CD4-positive, alpha-beta T cell treated with Interleukin-4 for 4 hours (primary cell): ENCODE results near the gene PKP2.
"Not testable (repeated sequence)": the region's sequence is repeated elsewhere in the genome, so short reads cannot be mapped to it uniquely, and the experiment has no call there.

ENCODE experiments used
- DNase-seq: peaks from one replicate; pipeline ENCODE4 v3.0.0-alpha.2; 2020

PKP2 gene

DNA sequence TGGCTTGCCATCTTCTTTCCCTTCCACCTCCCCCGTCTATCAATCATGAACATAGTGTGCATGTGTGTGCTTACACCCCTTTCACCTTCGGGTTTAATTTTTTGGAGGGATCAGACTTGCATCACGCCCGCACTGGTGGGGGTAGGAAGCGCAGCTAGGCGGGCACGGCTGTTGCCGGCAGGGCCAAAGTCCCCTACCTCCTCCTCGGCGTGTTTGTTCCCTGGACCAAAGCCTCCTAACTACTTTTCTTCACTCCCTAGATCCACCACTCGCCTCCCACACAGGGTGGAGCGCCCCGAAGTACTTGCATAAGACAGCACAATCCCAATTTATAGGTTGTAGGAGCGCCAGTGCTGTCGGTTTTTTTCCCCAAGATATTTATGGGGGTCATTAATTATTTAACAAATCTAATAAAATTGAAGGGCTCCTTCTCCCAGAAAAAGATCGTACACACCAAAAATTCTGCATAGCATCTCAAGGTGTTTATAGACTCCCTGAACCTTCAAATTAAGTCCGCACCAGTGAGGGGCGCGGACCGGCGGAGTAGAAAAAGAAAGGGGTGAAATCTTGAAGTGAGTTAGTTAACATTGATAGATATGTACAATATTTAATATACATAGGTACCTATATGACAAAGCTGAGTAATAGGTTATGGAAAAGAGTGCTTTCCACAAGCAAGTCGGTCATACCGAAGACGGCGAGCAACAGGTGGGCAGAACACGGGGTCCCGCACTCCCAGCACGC is 717 bp downstream of the PKP2 start:
- DNase-seq = no peak

- no peak for DNase-seq
Measured at GRCh38 chr12:32894566-32894965, 2.0 kb downstream of the PKP2 start.

- no peak for DNase-seq
Measured at GRCh38 chr12:32893458-32893857, 3.1 kb downstream of the PKP2 start.

GRCh38 chr12:32893043-32893442 is 3.5 kb downstream of the PKP2 start:
- DNase-seq = no peak

DNA sequence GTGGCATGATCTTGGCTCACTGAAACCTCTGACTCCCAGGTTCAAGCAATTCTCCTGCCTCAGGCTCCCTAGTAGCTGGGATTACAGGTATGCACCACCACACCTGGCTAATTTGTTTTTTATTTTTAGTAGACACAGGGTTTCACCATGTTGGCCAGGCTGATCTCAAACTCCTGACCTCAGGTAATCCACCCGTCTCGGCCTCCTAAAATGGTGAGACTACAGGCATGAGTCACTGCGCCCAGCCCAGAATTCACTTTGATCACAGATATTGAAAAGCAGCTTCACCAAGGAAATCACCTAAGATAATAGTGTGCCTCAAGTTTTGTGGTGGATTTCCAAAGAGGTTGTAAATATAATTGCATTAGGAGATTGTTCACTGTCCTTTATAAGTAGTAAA is 4.2 kb downstream of the PKP2 start:
- DNase-seq = not testable (repeated sequence)

DNA sequence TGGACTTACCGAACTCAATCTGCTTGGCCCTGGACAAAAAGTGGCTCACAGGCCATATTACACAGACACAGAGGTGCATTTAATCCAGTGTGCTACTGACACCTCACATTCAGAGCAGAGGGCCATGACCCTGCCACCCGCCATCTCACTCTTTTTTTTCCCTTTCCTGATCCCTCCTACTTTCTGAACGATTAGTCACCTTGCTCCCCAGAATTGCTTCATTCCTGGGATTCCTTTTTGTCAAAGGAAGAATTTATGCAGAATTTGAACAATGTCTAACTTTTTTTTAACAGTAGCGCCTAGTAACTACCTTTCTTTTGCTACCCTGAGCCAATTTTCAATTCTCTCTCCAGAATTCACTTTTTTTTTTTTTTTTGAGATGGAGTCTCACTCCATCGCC is 4.6 kb downstream of the PKP2 start:
- no peak for DNase-seq

DNA sequence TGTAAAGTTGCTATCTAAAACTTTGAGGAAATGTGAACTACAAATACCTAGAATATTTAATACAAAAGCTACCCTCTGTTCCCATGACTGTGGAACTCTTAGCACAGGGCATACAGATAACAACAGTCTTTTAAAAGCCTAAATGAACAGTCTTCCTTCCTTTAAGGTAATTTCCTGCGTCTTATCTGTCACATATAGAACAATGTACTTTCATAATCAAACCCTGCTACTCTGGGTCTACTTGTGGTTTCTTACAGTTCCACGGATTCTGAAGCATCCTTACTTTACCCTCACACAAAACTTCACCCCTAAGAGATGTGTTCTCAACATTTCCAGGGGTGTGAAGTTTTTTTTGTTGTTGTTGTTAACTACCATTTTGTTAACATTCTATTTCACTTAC is 5.1 kb downstream of the PKP2 start:
- DNase-seq = no peak

DNA sequence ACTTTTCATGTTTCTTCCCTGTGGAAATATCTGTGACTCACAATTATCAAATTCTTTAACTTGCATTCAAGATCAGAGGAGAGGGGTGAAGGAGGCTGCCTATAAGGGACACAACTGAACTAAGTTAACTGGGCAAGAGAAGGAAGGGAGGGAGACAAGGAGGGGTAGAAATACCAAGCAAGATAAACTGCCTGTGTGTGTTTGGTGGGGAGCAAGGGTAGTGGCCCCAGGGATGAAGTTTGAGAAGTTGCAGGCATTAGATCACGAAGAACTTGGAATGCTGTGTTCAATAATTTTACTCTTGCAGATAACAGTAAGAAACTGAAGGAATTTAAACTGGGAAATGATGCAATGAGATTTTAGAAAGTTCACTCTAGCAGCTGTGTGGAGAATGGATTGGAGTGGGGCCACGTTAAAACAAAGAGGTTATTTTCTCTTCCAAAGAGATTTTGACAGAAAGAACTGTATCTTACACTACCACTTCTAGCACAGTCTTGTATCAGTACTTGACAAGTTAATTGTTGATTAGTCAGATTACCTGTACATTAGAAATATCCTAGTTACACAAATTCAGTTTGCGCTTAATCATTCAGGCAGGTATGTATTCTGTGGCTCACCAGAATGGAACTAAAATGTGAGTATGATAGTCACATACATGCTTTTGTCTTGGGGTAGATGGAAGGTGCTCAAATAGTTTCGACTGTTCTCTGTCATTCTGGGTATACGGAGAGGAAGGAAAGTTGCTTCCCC is 7.4 kb downstream of the PKP2 start:
- DNase-seq = no peak

- no peak for DNase-seq
Measured at GRCh38 chr12:32887058-32887457, 9.5 kb downstream of the PKP2 start.

DNA sequence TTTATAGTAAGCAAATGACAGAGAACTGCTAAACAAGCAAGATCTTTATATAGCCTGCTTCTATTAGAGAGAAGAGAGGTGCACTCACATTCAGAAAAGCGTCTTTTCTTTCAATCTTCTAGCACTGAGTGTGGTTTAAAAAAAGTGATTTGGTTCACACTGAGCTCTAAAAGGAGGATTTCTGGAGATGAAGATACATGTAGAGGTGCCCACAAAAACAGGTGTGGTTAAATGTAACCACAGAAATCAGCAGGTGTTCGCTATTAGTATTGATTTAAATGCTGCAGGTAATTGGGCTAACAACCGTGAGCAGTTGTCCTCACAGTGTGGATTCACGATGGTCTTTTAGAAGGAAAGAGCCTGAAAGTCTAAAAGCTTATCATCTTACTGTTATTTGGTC is 10.7 kb downstream of the PKP2 start:
- no peak for DNase-seq

GRCh38 chr12:32884962-32885361 is 11.6 kb downstream of the PKP2 start:
- DNase-seq = no peak

DNA sequence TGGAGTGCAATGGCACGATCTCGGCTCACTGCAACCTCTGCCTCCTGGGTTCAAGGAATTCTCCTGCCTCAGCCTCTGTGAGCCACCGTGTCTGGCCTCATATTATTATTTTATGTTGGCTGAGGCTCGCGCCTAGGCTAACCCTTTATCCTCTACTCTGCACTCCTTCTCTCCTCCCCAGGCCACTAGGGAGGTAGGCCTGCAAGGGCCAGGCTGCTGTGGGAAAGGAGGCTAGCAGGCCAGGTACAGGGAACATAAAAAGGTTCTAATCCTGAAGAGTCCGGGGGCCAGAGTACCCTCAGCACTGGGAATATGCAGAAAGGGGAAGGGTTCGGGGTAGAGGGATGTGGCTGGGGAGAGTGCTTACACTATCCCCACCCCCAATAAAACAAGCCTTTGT is 14.9 kb downstream of the PKP2 start:
- DNase-seq = no peak

- no peak for DNase-seq
Measured at GRCh38 chr12:32881107-32881506, 15.5 kb downstream of the PKP2 start.

DNA sequence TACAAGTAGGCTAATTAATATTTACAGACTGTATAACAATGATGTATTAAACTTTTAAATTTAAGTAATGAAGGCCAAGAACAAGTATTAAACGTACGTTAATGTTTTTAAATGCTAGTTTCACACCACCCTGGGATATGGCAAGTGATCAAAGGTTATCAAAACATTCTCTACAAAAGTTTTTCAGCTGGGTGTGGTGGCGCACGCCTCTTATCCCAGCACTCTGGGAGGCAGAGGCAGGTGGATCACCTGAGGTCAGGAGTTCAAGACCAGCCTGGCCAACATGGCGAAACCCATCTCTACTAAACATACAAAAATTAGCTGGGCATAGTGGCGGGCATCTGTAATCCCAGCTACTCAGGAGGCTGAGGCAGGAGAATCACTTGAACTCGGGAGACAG is 17.5 kb downstream of the PKP2 start:
- DNase-seq = not testable (repeated sequence)

DNA sequence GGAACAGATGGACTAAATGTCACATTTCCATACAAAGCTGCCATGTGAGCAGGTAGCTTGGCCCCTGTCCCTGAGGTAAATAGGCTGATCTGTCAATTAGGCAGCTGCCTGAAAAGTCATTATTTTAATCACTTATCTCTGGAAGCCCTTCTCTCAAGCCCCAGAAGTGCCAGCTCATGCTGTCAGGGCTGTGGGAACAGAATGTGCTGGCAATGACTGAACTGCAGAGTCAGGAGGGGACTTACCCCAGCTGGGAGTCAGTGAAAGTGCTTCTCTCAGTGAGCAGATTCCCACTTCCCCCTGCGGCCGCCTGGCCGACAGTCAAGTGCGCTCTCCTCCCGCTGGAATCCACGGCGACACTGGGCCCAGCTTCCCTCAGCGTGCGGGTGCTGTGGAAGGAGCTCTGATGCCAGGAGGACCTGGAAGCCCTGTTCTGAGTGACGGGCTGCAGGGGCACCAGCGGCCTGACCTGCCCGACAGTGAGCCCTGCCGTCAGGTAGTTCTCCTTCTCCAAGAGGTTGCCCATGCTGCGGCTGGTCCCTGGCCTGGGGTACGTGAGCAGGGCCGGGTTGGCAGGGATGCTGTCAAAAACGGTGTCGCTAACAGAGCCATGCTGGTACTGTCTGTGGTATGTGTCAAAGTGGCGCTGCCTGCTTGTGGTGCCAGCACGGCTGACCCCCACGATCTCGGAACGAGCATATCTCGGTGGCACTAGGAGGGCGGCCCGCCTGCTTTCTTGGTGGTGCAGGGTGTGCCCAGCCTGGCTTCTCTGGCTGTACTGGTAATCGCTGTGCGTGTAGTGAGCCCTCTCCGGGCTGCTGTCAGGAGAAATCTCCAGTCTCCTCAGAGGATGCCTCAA is 18.7 kb downstream of the PKP2 start:
- no peak for DNase-seq

GRCh38 chr12:32876004-32876403 is 20.6 kb downstream of the PKP2 start:
- no peak for DNase-seq

DNA sequence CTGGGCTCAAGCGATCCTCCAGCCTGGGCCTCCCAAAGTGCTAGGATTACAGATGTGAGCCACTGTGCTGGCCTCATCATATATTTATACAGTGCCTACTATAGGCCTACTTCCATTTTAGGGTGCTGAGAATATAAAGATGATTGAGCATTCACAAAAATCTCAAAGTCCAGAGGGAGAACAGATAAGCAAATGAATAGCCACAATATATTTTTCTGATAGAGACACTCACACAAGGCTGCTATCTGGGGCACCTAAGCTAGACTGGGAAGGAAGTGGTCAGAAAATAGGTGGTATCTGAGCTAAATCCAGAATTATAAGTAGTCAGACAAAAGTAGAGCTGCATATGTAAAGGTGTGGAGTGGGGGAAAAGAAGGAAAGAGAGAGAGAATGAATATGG is 21.6 kb downstream of the PKP2 start:
- no peak for DNase-seq

GRCh38 chr12:32874078-32874477 is 22.5 kb downstream of the PKP2 start:
- DNase-seq = no peak

DNA sequence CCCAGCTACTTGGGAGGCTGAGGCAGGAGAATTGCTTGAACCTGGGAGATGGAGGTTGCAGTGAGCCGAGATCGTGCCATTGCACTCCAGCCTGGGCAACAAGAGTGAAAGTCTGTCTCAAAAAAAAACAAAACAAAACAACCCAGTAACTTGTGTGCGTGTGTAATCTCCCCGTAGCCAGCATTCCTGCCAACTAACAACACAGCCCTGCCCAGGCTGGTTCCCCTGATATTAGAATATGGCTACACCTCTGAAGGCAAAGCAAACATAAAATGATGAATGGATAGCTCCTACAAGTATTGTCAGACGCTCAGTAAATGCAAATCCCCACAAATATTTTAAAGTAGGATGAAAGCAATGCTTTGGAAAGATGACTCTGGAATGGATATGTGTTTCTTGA is 24.2 kb downstream of the PKP2 start:
- DNase-seq = not testable (repeated sequence)

GRCh38 chr12:32870716-32871115 is 25.9 kb downstream of the PKP2 start:
- DNase-seq = no peak

DNA sequence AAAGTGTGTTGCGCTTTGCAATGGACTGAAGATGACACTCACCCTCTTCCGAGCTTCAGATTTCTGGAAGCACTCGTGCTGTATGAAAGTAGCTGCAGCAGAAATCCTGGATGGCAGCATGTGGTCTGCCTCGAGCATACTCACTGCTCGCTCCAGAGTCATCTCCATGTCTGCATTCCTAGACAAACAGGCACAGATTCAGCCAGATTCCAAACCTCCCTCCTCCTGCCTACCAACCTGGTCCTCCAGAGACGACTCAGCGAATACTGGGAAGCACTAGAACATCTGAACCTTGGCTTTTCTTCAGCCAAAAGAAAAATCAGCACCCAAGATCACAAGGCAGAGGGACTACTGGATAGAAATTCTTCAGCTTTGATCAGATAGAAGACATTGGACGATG is 27.7 kb downstream of the PKP2 start:
- no peak for DNase-seq

GRCh38 chr12:32864731-32865130 is 31.8 kb downstream of the PKP2 start:
- DNase-seq = no peak

DNA sequence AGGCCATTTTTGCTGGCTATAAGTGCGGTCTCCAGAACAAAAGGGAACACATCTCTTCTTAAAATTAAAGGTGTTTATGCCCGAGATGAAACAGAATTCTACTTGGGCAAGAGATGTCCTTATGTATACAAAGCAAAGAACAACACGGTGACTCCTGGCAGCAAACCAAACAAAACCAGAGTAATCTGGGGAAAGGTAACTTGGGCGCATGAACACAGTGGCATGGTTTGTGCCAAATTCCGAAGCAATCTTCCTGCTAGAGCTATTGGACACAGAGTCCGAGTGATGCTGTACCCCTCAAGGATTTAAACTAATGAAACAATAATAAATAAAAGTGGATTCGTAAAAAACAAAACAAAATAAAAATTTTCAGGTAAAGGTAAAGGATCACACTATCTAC is 33.4 kb downstream of the PKP2 start:
- no peak for DNase-seq

GRCh38 chr12:32861658-32862057 is 34.9 kb downstream of the PKP2 start:
- not testable (repeated sequence) for DNase-seq
